Calu3 (cell line): ENCODE measurements around the gene TBX20. TPM values are rescaled to one million over a fixed set of nuclear protein-coding genes. Genes with fewer than 3 reads are reported as not detected.

Experiments
- BruUV-seq: library from RNA; stranded (reverse); fragments of 400-500 nt; replicated peaks from 2 replicates; lab custom pipeline; 2021; lab: Mats Ljungman, UMichigan
- CTCF ChIA-PET: fragments of 300-600 bp; sonication (Branson Sonifier 250); formaldehyde crosslinking; loops from one replicate; lab custom pipeline; 2022; ENCODE audit warnings: antibody characterized with exemption; lab: Charles Lee
- DNase-seq: peaks from one replicate; pipeline ENCODE4 v3.0.0; 2022
- H3K27ac Mint-ChIP-seq: one replicate; pipeline ENCODE4 v1.8.0; 2022; ENCODE audit warnings: mixed read lengths; ENCODE audit not compliant: unreplicated experiment
- H3K27me3 Mint-ChIP-seq: one replicate; pipeline ENCODE4 v1.8.0; 2022; ENCODE audit warnings: mixed read lengths; ENCODE audit not compliant: unreplicated experiment
- H3K36me3 Mint-ChIP-seq: one replicate; pipeline ENCODE4 v1.8.0; 2022; ENCODE audit warnings: mild to moderate bottlenecking, moderate library complexity, mixed read lengths; ENCODE audit not compliant: insufficient read depth, unreplicated experiment
- H3K4me1 Mint-ChIP-seq: one replicate; pipeline ENCODE4 v1.8.0; 2022; ENCODE audit warnings: mild to moderate bottlenecking, low read depth, mixed read lengths; ENCODE audit not compliant: unreplicated experiment
- H3K4me3 Mint-ChIP-seq: one replicate; pipeline ENCODE4 v1.8.0; 2022; ENCODE audit warnings: mild to moderate bottlenecking, low read depth, moderate library complexity, mixed read lengths; ENCODE audit not compliant: unreplicated experiment
- H3K9me3 Mint-ChIP-seq: one replicate; pipeline ENCODE4 v1.8.0; 2022; ENCODE audit warnings: low read depth, mixed read lengths; ENCODE audit not compliant: unreplicated experiment
- CTCF ChIP-seq: fragments of 200-600 bp; IDR thresholded peaks from one replicate; pipeline ENCODE4 v1.8.0; 2022; ENCODE audit warnings: antibody characterized with exemption; ENCODE audit not compliant: unreplicated experiment
- intact Hi-C: fragments of 100-400 bp; cut with micrococcal nuclease; formaldehyde crosslinking; loops from one replicate; pipeline ENCODE4 v1.10.0; 2022; ENCODE audit not compliant: unreplicated experiment
- total RNA-seq: library from RNA; stranded (reverse); gene quantifications from 2 replicates; pipeline ENCODE4 v1.2.3, GENCODE V29; 2022

TBX20 gene
- total RNA-seq, 1 experiment from 2014 or later, result 3.4 TPM

- Mint-ChIP-seq H3K36me3 (no peaks in the 10 kb centered on the region), H3K4me3 (no peak overlapping the region), H3K27me3 (peaks cover 46% of the 10 kb centered on the region), H3K27ac (no peak overlapping the region), H3K4me1 (no peaks in the 10 kb centered on the region), H3K9me3 (no peaks in the 10 kb centered on the region)
- CTCF ChIA-PET, result no interaction called here
- no TSS peak for BruUV-seq
- no peak for TF ChIP-seq CTCF
- no peak for DNase-seq
- intact Hi-C loops, result no loop called here
These were observed 15.1 kb upstream of the TBX20 start for GRCh38 chr7:35268953-35269352.

- TF ChIP-seq CTCF, result no peak
- no TSS peak for BruUV-seq
- DNase-seq, result no peak
- H3K4me3 Mint-ChIP-seq, result no peak overlapping the region
- no peaks in the 10 kb centered on the region for H3K4me1 Mint-ChIP-seq
- no peaks in the 10 kb centered on the region for H3K36me3 Mint-ChIP-seq
- intact Hi-C loops, result no loop called here
- H3K9me3 Mint-ChIP-seq, result no peaks in the 10 kb centered on the region
- H3K27ac Mint-ChIP-seq, result no peak overlapping the region
- peaks cover 33% of the 10 kb centered on the region for H3K27me3 Mint-ChIP-seq
- CTCF ChIA-PET, result no interaction called here
These were observed 13.5 kb upstream of the TBX20 start for GRCh38 chr7:35267411-35267810.

GRCh38 chr7:35263396-35263795 is 9.5 kb upstream of the TBX20 start:
- BruUV-seq, result no TSS peak
- Mint-ChIP-seq H3K4me3 (no peak overlapping the region), H3K9me3 (no peaks in the 10 kb centered on the region), H3K27ac (no peak overlapping the region), H3K4me1 (no peaks in the 10 kb centered on the region), H3K27me3 (peaks cover 35% of the 10 kb centered on the region), H3K36me3 (no peaks in the 10 kb centered on the region)
- no peak for DNase-seq
- CTCF ChIA-PET, result no interaction called here
- intact Hi-C loops, result no loop called here
- TF ChIP-seq CTCF, result no peak

GRCh38 chr7:35261476-35262285 is 7.8 kb upstream of the TBX20 start:
- Mint-ChIP-seq H3K9me3 (no peaks in the 10 kb centered on the region), H3K27me3 (peaks cover 37% of the 10 kb centered on the region), H3K27ac (no peak overlapping the region), H3K4me1 (no peaks in the 10 kb centered on the region), H3K4me3 (no peak overlapping the region), H3K36me3 (no peaks in the 10 kb centered on the region)
- no peak for DNase-seq
- CTCF ChIA-PET, result no interaction called here
- no peak for TF ChIP-seq CTCF
- no TSS peak for BruUV-seq
- intact Hi-C loops, result no loop called here
